ENCODE results near the gene GPRIN1. TPM values are rescaled to one million over a fixed set of nuclear protein-coding genes. Genes with fewer than 3 reads are reported as not detected.

The GPRIN1 gene
- total RNA-seq, 1 experiment from 2014 or later = 8.5 TPM

DNA sequence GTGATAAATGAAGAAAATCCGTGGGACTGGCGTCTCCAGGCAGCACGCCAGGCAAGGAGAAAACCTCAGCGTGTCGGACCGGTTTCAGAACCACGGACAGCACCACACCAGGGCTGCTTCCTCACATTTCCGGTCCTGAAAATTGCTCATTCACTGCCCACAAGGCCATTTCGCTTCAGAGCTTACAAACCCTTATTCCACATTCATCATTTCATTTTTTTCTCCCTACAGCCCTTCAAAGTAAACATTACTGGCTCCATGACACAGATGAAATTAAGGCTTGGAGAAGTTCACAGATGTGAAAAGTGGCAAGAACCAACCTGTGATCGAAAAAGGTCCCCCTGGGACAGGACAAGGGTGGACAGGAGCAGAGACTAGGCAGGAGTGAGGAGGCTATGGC lies 1.5 kb upstream of the GPRIN1 start (continued):
- no peak for TF ChIP-seq HMGXB4 (CRISPR knock-in tag; IDR thresholded peaks at IDR 0.05)
- peak; percentile 68; the same call in 1 of the 2 replicates for TF ChIP-seq ZNF232 (CRISPR knock-in tag; IDR thresholded peaks at IDR 0.05)
- TF ChIP-seq, protein P1, sequence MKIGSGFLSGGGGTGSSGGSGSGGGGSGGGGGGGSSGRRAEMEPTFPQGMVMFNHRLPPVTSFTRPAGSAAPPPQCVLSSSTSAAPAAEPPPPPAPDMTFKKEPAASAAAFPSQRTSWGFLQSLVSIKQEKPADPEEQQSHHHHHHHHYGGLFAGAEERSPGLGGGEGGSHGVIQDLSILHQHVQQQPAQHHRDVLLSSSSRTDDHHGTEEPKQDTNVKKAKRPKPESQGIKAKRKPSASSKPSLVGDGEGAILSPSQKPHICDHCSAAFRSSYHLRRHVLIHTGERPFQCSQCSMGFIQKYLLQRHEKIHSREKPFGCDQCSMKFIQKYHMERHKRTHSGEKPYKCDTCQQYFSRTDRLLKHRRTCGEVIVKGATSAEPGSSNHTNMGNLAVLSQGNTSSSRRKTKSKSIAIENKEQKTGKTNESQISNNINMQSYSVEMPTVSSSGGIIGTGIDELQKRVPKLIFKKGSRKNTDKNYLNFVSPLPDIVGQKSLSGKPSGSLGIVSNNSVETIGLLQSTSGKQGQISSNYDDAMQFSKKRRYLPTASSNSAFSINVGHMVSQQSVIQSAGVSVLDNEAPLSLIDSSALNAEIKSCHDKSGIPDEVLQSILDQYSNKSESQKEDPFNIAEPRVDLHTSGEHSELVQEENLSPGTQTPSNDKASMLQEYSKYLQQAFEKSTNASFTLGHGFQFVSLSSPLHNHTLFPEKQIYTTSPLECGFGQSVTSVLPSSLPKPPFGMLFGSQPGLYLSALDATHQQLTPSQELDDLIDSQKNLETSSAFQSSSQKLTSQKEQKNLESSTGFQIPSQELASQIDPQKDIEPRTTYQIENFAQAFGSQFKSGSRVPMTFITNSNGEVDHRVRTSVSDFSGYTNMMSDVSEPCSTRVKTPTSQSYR (CRISPR knock-in tag; IDR thresholded peaks at IDR 0.05) = no peak
- TF ChIP-seq TEAD4 (CRISPR knock-in tag; IDR thresholded peaks at IDR 0.05) = peak; percentile 76; the same call in 1 of the 2 replicates
- 0 out of 2 replicates have a peak, but pooled peaks have one; percentile 16 for TF ChIP-seq PREB (CRISPR knock-in tag; IDR thresholded peaks at IDR 0.05; ENCODE audit: borderline replicate concordance)
- peak; percentile 87; the same call in 1 of the 2 replicates for TF ChIP-seq SMAD3 (CRISPR knock-in tag; IDR thresholded peaks at IDR 0.05; ENCODE audit: borderline replicate concordance)
- TF ChIP-seq GABPB1 (CRISPR knock-in tag; IDR thresholded peaks at IDR 0.05) = no peak
- TF ChIP-seq, protein P2, sequence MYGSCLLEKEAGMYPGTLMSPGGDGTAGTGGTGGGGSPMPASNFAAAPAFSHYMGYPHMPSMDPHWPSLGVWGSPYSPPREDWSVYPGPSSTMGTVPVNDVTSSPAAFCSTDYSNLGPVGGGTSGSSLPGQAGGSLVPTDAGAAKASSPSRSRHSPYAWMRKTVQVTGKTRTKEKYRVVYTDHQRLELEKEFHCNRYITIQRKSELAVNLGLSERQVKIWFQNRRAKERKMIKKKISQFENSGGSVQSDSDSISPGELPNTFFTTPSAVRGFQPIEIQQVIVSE (CRISPR knock-in tag; IDR thresholded peaks at IDR 0.05; ENCODE audit: borderline replicate concordance) = no peak
- TF ChIP-seq EMX1 (CRISPR knock-in tag; IDR thresholded peaks at IDR 0.05) = no peak
- TF ChIP-seq FOXK1 (CRISPR knock-in tag; IDR thresholded peaks at IDR 0.05) = peak; percentile 57; the same call in 1 of the 2 replicates
- TF ChIP-seq FOXP4 (CRISPR knock-in tag; IDR thresholded peaks at IDR 0.05) = peak; percentile 81
- no peak for TF ChIP-seq MXD4 (CRISPR knock-in tag; IDR thresholded peaks at IDR 0.05; ENCODE audit: borderline replicate concordance)

DNA sequence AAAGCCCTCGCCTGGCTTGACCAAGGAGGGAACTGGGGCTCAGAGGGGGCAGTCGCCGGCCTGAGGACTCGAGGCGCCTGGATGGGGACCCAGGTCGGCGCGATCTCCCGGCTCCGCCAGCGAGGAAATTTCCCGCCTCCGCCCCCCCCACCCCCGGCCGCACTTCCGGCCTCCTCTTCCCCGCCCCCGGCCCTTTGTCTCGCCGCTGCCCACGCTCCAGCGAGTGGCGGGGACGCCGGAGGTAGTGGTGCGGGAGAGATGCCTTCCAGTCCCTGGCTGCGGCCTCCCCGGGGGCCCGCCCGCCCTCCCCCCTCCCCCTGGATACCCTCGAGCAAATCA lies 448 bp upstream of the GPRIN1 start:
- H3K9me3 Mint-ChIP-seq = no peaks in the 10 kb centered on the region
- DNase-seq (ENCODE audit: low spot score) (no peak), ATAC-seq (no peak)
- peaks cover 33% of the 10 kb centered on the region for H3K27me3 Mint-ChIP-seq (ENCODE audit: low read depth)
- TF ChIP-seq, protein P1 (CRISPR knock-in tag; IDR thresholded peaks at IDR 0.05) = no peak
- TF ChIP-seq, protein P3, sequence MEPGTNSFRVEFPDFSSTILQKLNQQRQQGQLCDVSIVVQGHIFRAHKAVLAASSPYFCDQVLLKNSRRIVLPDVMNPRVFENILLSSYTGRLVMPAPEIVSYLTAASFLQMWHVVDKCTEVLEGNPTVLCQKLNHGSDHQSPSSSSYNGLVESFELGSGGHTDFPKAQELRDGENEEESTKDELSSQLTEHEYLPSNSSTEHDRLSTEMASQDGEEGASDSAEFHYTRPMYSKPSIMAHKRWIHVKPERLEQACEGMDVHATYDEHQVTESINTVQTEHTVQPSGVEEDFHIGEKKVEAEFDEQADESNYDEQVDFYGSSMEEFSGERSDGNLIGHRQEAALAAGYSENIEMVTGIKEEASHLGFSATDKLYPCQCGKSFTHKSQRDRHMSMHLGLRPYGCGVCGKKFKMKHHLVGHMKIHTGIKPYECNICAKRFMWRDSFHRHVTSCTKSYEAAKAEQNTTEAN (CRISPR knock-in tag; IDR thresholded peaks at IDR 0.05) = no peak
- peaks cover 26% of the 10 kb centered on the region for H3K4me1 Mint-ChIP-seq
- no peaks in the 10 kb centered on the region for H3K36me3 Mint-ChIP-seq
- H3K4me3 Mint-ChIP-seq = peak overlapping the region; percentile 68
- no peak overlapping the region for H3K27ac Mint-ChIP-seq
- CTCF ChIA-PET = interaction anchor here (0.6 to 1.6 kb wide), 2 partner anchors 20 to 205 kb away, joined by 3 to 6 read pairs; partner anchors contain the start of genes EIF4E1B and SNCB
- POLR2A ChIA-PET = no interaction called here

Data from WTC11 (cell line).